Right atrium auricular region (tissue), 2 donors: ENCODE results near the gene EXOSC3. TPM values are rescaled to one million over a fixed set of nuclear protein-coding genes. Genes with fewer than 3 reads are reported as not detected.

Experiments used
- DNase-seq: peaks from one replicate; pipeline ENCODE4 v3.0.0-alpha.2; 2019; ENCODE audit warnings: low spot score
- H3K27ac ChIP-seq, 2 donors: fragments of 200-600 bp; sonication (generic); 1 replicate in 1 of 2; 2 replicates in 1 of 2; pipeline ENCODE4 v1.5.1; 2016 to 2019
- H3K27me3 ChIP-seq, 2 donors: fragments of 200-600 bp; sonication (generic); one replicate each; pipeline versions ENCODE4 v1.5.1 to v1.6.0; 2017 to 2019
- H3K36me3 ChIP-seq: fragments of 200-600 bp; sonication (generic); one replicate; pipeline ENCODE4 v1.5.1; 2016
- H3K4me1 ChIP-seq, 2 donors: fragments of 200-600 bp; sonication (generic); one replicate each; pipeline versions ENCODE4 v1.5.1 to v1.6.0; 2017 to 2019
- H3K4me3 ChIP-seq, 2 donors: fragments of 200-600 bp; sonication (generic); 1 replicate in 1 of 2; 2 replicates in 1 of 2; pipeline ENCODE4 v1.5.1; 2017 to 2019; ENCODE audit warnings: mild to moderate bottlenecking in 1 of 2, moderate library complexity in 1 of 2
- H3K9me3 ChIP-seq, 2 donors: fragments of 200-600 bp; sonication (generic); one replicate each; pipeline ENCODE4 v1.5.1; 2019
- CTCF ChIP-seq, 2 donors: fragments of 200-600 bp; sonication (generic); IDR thresholded peaks; one replicate each; pipeline ENCODE4 v1.5.1; 2019; ENCODE audit warnings: antibody characterized with exemption in 2 of 2
- total RNA-seq, 2 donors: library from RNA; depleted of rRNA; stranded (reverse); fragments of >200 nt; gene quantifications; one replicate each; pipeline ENCODE4 v1.1.0, GENCODE V29; 2016

The EXOSC3 gene
- total RNA-seq, 2 donors from 2014 or later = 14.1 to 16.9 TPM

- no peak overlapping the region for H3K27ac ChIP-seq
- H3K36me3 ChIP-seq = no peaks in the 10 kb centered on the region
- no peaks in the 10 kb centered on the region for H3K27me3 ChIP-seq
- DNase-seq = no peak
- no peaks in the 10 kb centered on the region for H3K9me3 ChIP-seq
- no peak overlapping the region for H3K4me3 ChIP-seq
- H3K4me1 ChIP-seq = no peaks in the 10 kb centered on the region
- TF ChIP-seq CTCF (IDR thresholded peaks at IDR 0.05) = no peak
Observed at GRCh38 chr9:37740631-37741328, 44.1 kb downstream of the EXOSC3 start.

GRCh38 chr9:37740128-37740527 lies 44.7 kb downstream of the EXOSC3 start:
- no peak overlapping the region for H3K4me3 ChIP-seq
- no peaks in the 10 kb centered on the region for H3K27me3 ChIP-seq
- no peak overlapping the region for H3K27ac ChIP-seq
- H3K36me3 ChIP-seq = no peaks in the 10 kb centered on the region
- H3K9me3 ChIP-seq = no peaks in the 10 kb centered on the region
- TF ChIP-seq CTCF (IDR thresholded peaks at IDR 0.05) = no peak
- DNase-seq = no peak
- H3K4me1 ChIP-seq = no peaks in the 10 kb centered on the region

GRCh38 chr9:37739222-37739621 lies 45.6 kb downstream of the EXOSC3 start:
- Histone ChIP-seq H3K4me3 (no peak overlapping the region), H3K27me3 (no peaks in the 10 kb centered on the region), H3K36me3 (no peaks in the 10 kb centered on the region), H3K27ac (no peak overlapping the region), H3K9me3 (no peaks in the 10 kb centered on the region), H3K4me1 (no peaks in the 10 kb centered on the region)
- no peak for TF ChIP-seq CTCF (IDR thresholded peaks at IDR 0.05)
- DNase-seq = no peak

- DNase-seq = no peak
- no peaks in the 10 kb centered on the region for H3K4me1 ChIP-seq
- no peaks in the 10 kb centered on the region for H3K36me3 ChIP-seq
- no peak overlapping the region for H3K27ac ChIP-seq
- H3K9me3 ChIP-seq = no peaks in the 10 kb centered on the region
- no peaks in the 10 kb centered on the region for H3K27me3 ChIP-seq
- H3K4me3 ChIP-seq = no peak overlapping the region
- TF ChIP-seq CTCF (IDR thresholded peaks at IDR 0.05) = no peak
Observed at GRCh38 chr9:37732952-37733351, 51.9 kb downstream of the EXOSC3 start.

- no peaks in the 10 kb centered on the region for H3K36me3 ChIP-seq
- H3K27ac ChIP-seq = no peak overlapping the region
- DNase-seq = no peak
- H3K9me3 ChIP-seq = no peaks in the 10 kb centered on the region
- H3K4me3 ChIP-seq = no peak overlapping the region
- H3K4me1 ChIP-seq = no peaks in the 10 kb centered on the region
- no peaks in the 10 kb centered on the region for H3K27me3 ChIP-seq
- TF ChIP-seq CTCF (IDR thresholded peaks at IDR 0.05) = no peak
Observed at GRCh38 chr9:37732086-37732741, 52.6 kb downstream of the EXOSC3 start.
